Mucosa of gallbladder (tissue), 1 donor: ENCODE measurements around the gene MATN3. TPM values are rescaled to one million over a fixed set of nuclear protein-coding genes. Genes with fewer than 3 reads are reported as not detected.

Experiments used
- total RNA-seq: library from RNA; stranded (reverse); gene quantifications from one replicate; pipeline ENCODE4 v1.2.1, GENCODE V29; 2021
- donor health status: DM: no; HTN: no; CAD: no.

The MATN3 gene
- total RNA-seq, 1 donor from 2014 or later: 0.89 TPM

Other genes with a start within 250 kb of the MATN3 start
- gene TTC32, start 110.7 kb downstream of the MATN3 start, total RNA-seq: 6.8 TPM
- 10.7 TPM for gene WDR35, start 22.6 kb downstream of the MATN3 start, total RNA-seq
- 274 TPM for gene LAPTM4A, start 39.0 kb upstream of the MATN3 start, total RNA-seq
- 1,059 TPM for gene SDC1, start 212.5 kb upstream of the MATN3 start, total RNA-seq